PC-9 (cell line): ENCODE measurements around the gene OSBPL10. TPM values are rescaled to one million over a fixed set of nuclear protein-coding genes. Genes with fewer than 3 reads are reported as not detected.

Experiments used
- BruUV-seq: library from RNA; stranded (reverse); fragments of 400-500 nt; replicated peaks from 2 replicates; lab custom pipeline; 2021; lab: Mats Ljungman, UMichigan
- CTCF ChIA-PET: fragments of 300-600 bp; sonication (Branson Sonifier 250); formaldehyde crosslinking; loops from one replicate; lab custom pipeline; 2022; ENCODE audit warnings: antibody characterized with exemption; lab: Charles Lee
- POLR2A ChIA-PET: fragments of 300-600 bp; sonication (Branson Sonifier 250); formaldehyde crosslinking; loops from one replicate; lab custom pipeline; 2022; ENCODE audit warnings: antibody characterized with exemption; ENCODE audit not compliant: unreplicated experiment; lab: Charles Lee
- DNase-seq, 2 experiments: peaks; one replicate each; pipeline versions ENCODE4 v3.0.0 to v3.0.0-alpha.2; 2015 to 2022; ENCODE audit warnings: mixed read lengths in 1 of 2
- H2AFZ ChIP-seq: fragments of 200-600 bp; sonication (generic); 2 replicates; pipeline ENCODE4 v1.8.1; 2017; ENCODE audit warnings: antibody characterized with exemption
- H3F3A ChIP-seq: fragments of 200-600 bp; sonication (generic); 2 replicates; pipeline ENCODE4 v1.8.1; 2017; ENCODE audit warnings: antibody characterized with exemption, mild to moderate bottlenecking, low read depth; ENCODE audit not compliant: insufficient read depth
- H3K27ac ChIP-seq: fragments of 200-600 bp; sonication (generic); 2 replicates; pipeline ENCODE4 v1.6.1; 2016; ENCODE audit warnings: mixed run types
- H3K27me3 ChIP-seq: fragments of 200-600 bp; sonication (generic); 2 replicates; pipeline ENCODE4 v1.6.1; 2016; ENCODE audit warnings: low read depth, mixed run types; ENCODE audit not compliant: insufficient read depth
- H3K36me3 ChIP-seq: fragments of 200-600 bp; sonication (generic); 2 replicates; pipeline ENCODE4 v1.6.1; 2016; ENCODE audit warnings: low read depth, mixed run types
- H3K4me1 ChIP-seq: fragments of 200-600 bp; sonication (generic); replicated peaks from 2 replicates; pipeline ENCODE4 v1.6.1; 2016; ENCODE audit warnings: mixed run types; ENCODE audit not compliant: insufficient read depth
- H3K4me2 ChIP-seq: fragments of 200-600 bp; sonication (generic); 2 replicates; pipeline ENCODE4 v1.6.1; 2017; ENCODE audit warnings: mixed run types
- H3K4me3 ChIP-seq: fragments of 200-600 bp; sonication (generic); 2 replicates; pipeline ENCODE4 v1.6.1; 2016; ENCODE audit warnings: mixed run types
- H3K79me2 ChIP-seq: fragments of 200-600 bp; sonication (generic); 2 replicates; pipeline ENCODE4 v1.6.1; 2017; ENCODE audit warnings: low read depth, mixed run types
- H3K9me2 ChIP-seq: fragments of 200-600 bp; sonication (generic); 2 replicates; pipeline ENCODE4 v1.8.1; 2017; ENCODE audit warnings: mild to moderate bottlenecking; ENCODE audit not compliant: insufficient read depth
- H3K9me3 ChIP-seq: fragments of 200-600 bp; sonication (generic); 2 replicates; pipeline ENCODE4 v1.8.1; 2016; ENCODE audit warnings: low read depth; ENCODE audit not compliant: insufficient read depth
- H4K20me1 ChIP-seq: fragments of 200-600 bp; sonication (generic); 2 replicates; pipeline ENCODE4 v1.8.1; 2017; ENCODE audit not compliant: insufficient read depth
- EZH2 ChIP-seq: fragments of 200-600 bp; sonication (generic); IDR thresholded peaks from 2 replicates; pipeline ENCODE4 v1.8.0; 2017; ENCODE audit warnings: antibody characterized with exemption, low read depth
- intact Hi-C: fragments of 100-400 bp; cut with micrococcal nuclease; formaldehyde crosslinking; loops from one replicate; pipeline ENCODE4 v1.10.0; 2022; ENCODE audit not compliant: unreplicated experiment
- total RNA-seq: library from RNA; stranded (reverse); gene quantifications from 2 replicates; pipeline ENCODE4 v1.2.3, GENCODE V29; 2021
- TF ChIP-seq, protein P1 (sequence below): fragments of 200-600 bp; sonication (generic); conservative IDR thresholded peaks from 2 replicates; pipeline ENCODE4 v1.6.1; 2017; ENCODE audit warnings: mixed run types, antibody characterized with exemption, mild to moderate bottlenecking, moderate library complexity

OSBPL10 gene
- total RNA-seq, 1 experiment from 2014 or later = 42.0 TPM

DNA sequence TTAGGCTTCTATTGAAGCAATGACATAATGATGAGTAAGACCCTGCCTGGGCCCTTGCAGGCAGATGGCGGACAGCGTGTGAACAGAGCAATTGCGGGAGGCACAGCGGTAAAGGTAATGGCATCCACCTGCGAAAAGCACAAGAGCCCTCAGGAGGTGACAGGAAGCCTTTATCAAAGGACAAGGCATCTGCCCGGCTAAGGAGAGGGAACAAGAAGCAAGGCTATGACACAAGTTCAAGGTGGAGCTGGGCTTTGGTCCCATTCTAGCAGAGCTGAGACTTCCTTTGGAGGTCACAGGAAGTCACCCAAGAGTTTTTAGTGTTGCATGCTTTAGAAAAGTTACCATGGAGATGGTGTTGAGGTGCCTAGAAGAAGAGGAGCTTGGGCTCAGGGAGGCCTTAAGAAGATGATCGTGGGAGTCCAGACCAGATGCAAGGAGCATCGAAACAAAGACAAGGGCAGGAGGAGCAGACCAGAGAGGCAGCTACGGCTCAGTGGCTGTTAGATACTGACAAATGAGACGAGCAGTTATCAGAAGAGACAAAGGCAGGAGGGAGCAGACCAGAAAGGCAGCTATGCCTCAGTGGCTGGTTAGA is 34.5 kb downstream of the OSBPL10 start:
- H3K4me2 ChIP-seq = no peak overlapping the region
- H3K4me1 ChIP-seq = peaks cover 12% of the 10 kb centered on the region; the same call in 1 of the 2 replicates
- H4K20me1 ChIP-seq = no peaks in the 10 kb centered on the region
- H3K9me2 ChIP-seq = no peaks in the 10 kb centered on the region
- intact Hi-C loops = no loop called here
- no peak overlapping the region for H3K27ac ChIP-seq
- DNase-seq = peak in 1 of 2 experiments; percentile 5
- TF ChIP-seq, protein P1, sequence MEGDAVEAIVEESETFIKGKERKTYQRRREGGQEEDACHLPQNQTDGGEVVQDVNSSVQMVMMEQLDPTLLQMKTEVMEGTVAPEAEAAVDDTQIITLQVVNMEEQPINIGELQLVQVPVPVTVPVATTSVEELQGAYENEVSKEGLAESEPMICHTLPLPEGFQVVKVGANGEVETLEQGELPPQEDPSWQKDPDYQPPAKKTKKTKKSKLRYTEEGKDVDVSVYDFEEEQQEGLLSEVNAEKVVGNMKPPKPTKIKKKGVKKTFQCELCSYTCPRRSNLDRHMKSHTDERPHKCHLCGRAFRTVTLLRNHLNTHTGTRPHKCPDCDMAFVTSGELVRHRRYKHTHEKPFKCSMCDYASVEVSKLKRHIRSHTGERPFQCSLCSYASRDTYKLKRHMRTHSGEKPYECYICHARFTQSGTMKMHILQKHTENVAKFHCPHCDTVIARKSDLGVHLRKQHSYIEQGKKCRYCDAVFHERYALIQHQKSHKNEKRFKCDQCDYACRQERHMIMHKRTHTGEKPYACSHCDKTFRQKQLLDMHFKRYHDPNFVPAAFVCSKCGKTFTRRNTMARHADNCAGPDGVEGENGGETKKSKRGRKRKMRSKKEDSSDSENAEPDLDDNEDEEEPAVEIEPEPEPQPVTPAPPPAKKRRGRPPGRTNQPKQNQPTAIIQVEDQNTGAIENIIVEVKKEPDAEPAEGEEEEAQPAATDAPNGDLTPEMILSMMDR = no peak
- no peak for TF ChIP-seq EZH2
- POLR2A ChIA-PET = interaction anchor here (0.6 kb wide), 1 partner anchor 159 kb away, joined by 5 read pairs; no protein-coding TSS in a partner anchor
- no peaks in the 10 kb centered on the region for H3K27me3 ChIP-seq
- CTCF ChIA-PET = no interaction called here
- BruUV-seq = no TSS peak
- H3K4me3 ChIP-seq = no peak overlapping the region
- no peaks in the 10 kb centered on the region for H3K9me3 ChIP-seq
- H2AFZ ChIP-seq = no peak overlapping the region
- no peaks in the 10 kb centered on the region for H3K36me3 ChIP-seq
- no peaks in the 10 kb centered on the region for H3K79me2 ChIP-seq
- H3F3A ChIP-seq = no peaks in the 10 kb centered on the region

DNA sequence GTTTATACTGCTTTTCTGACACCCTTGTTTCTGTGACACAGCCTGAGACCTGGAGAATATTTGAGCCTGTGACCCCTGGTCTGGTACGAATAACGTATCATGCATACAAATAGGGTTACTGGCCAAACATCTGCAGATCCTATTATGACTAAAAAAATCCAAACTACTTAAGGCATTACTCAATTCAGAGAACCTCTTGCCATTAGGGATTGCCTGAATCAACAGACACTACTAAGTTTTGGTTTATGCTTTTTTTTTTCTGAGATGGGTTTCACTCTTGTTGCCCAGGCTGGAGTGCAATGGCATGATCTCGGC is 35.4 kb downstream of the OSBPL10 start:
- no peaks in the 10 kb centered on the region for H3K9me2 ChIP-seq
- TF ChIP-seq, protein P1 = no peak
- TF ChIP-seq EZH2 = no peak
- H3K36me3 ChIP-seq = no peaks in the 10 kb centered on the region
- POLR2A ChIA-PET = no interaction called here
- peaks cover 12% of the 10 kb centered on the region; the same call in 1 of the 2 replicates for H3K4me1 ChIP-seq
- H4K20me1 ChIP-seq = no peaks in the 10 kb centered on the region
- no peak for DNase-seq
- intact Hi-C loops = no loop called here
- H3K9me3 ChIP-seq = no peaks in the 10 kb centered on the region
- no peak overlapping the region for H3K4me3 ChIP-seq
- H3K27me3 ChIP-seq = no peaks in the 10 kb centered on the region
- BruUV-seq = no TSS peak
- H3K4me2 ChIP-seq = no peak overlapping the region
- H3F3A ChIP-seq = no peaks in the 10 kb centered on the region
- CTCF ChIA-PET = no interaction called here
- no peak overlapping the region for H3K27ac ChIP-seq
- no peak overlapping the region for H2AFZ ChIP-seq
- H3K79me2 ChIP-seq = no peaks in the 10 kb centered on the region

DNA sequence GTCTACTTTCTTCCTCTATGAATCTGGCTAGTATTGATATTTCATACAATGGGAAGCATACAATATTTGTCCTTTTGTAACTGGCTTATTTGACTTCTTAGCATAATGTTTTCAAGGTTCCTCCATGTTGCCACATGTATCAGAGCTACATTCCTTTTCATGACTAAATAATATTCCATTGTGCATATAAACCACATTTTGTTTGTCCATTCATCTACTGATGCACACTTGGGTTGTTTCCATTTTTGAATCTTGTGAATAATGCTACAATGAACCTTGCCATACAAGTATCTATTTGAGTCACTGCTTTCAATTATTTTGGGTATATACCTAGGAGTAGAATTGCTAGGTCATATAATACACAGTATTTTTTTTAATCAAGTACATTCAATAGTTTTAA is 38.0 kb downstream of the OSBPL10 start:
- H3K9me2 ChIP-seq = no peaks in the 10 kb centered on the region
- H3K79me2 ChIP-seq = no peaks in the 10 kb centered on the region
- no peak overlapping the region for H3K27ac ChIP-seq
- intact Hi-C loops = no loop called here
- H3K9me3 ChIP-seq = no peaks in the 10 kb centered on the region
- H4K20me1 ChIP-seq = no peaks in the 10 kb centered on the region
- no peak for DNase-seq
- no peaks in the 10 kb centered on the region for H3F3A ChIP-seq
- H3K36me3 ChIP-seq = no peaks in the 10 kb centered on the region
- BruUV-seq = no TSS peak
- H3K4me1 ChIP-seq = peaks cover 8% of the 10 kb centered on the region; the same call in 1 of the 2 replicates
- ChIA-PET POLR2A (no interaction called here), CTCF (no interaction called here)
- H3K4me3 ChIP-seq = no peak overlapping the region
- H3K27me3 ChIP-seq = no peaks in the 10 kb centered on the region
- H3K4me2 ChIP-seq = no peak overlapping the region
- no peak for TF ChIP-seq EZH2
- TF ChIP-seq, protein P1 = no peak
- H2AFZ ChIP-seq = no peak overlapping the region
